Left ventricle myocardium inferior (tissue), 1 donor: ENCODE data around the gene SH3BGRL. TPM values are rescaled to one million over a fixed set of nuclear protein-coding genes. Genes with fewer than 3 reads are reported as not detected.
"Not testable (repeated sequence)": the region's sequence is repeated elsewhere in the genome, so short reads cannot be mapped to it uniquely, and the experiment has no call there.

ENCODE experiments used
- DNase-seq: peaks from one replicate; pipeline ENCODE4 v3.0.0-alpha.2; 2020
- H3K27ac ChIP-seq: fragments of 200-600 bp; replicated peaks from 2 replicates; pipeline ENCODE4 v1.8.0; 2021
- H3K27me3 ChIP-seq: fragments of 200-600 bp; 2 replicates; pipeline ENCODE4 v1.8.0; 2021; ENCODE audit warnings: low read depth
- H3K36me3 ChIP-seq: fragments of 200-600 bp; 2 replicates; pipeline ENCODE4 v1.8.0; 2021
- H3K4me1 ChIP-seq: fragments of 200-600 bp; 2 replicates; pipeline ENCODE4 v1.8.0; 2021
- H3K4me3 ChIP-seq: fragments of 200-600 bp; 2 replicates; pipeline ENCODE4 v1.8.0; 2021; ENCODE audit warnings: mild to moderate bottlenecking, moderate library complexity
- H3K9me3 ChIP-seq: fragments of 200-600 bp; replicated peaks from 2 replicates; pipeline ENCODE4 v1.8.0; 2021
- intact Hi-C: fragments of 100-400 bp; cut with micrococcal nuclease; formaldehyde crosslinking; loops from one replicate; pipeline ENCODE4 v1.11.0; 2022
- total RNA-seq: library from RNA; stranded (reverse); fragmentation: NEBNext Ultra II Directional; extraction: Animal tissue kit (Norgen Biotek cat#: 25700); gene quantifications from one replicate; pipeline ENCODE4 v1.2.1, GENCODE V29; 2021
- TF ChIP-seq, protein P1 (sequence below): fragments of 200-600 bp; IDR thresholded peaks from 2 replicates; pipeline ENCODE4 v1.8.0; 2021; ENCODE audit warnings: antibody characterized with exemption, mild to moderate bottlenecking, borderline replicate concordance
- donor health status: DM: no; HTN: yes; CAD: no; lungs with severe emphysema.

The SH3BGRL gene
- total RNA-seq, 1 donor from 2014 or later = 27.0 TPM

DNA sequence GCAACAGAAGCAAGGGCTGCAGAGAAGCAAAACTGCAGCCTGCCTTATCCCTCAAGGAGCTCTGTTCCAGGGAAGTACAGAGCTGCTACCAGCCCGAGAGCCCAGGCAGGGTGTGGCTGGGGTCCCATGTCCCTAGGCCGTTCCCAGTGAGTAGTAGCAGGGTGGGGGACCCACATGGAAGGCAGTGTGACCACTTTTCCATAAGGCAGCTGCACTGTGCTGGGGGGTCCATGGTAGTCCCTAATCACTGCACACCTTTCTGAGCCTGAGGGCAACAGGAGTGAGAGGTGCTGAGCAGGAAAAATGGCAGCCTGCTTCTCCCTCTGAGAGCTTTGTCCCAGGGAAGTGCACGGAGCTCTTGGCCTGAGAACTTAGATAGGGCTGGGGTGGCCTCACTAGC is 135.9 kb downstream of the SH3BGRL start:
- DNase-seq = no peak
- Histone ChIP-seq H3K27me3 (no peaks in the 10 kb centered on the region), H3K9me3 (peaks cover 9% of the 10 kb centered on the region), H3K4me3 (no peak overlapping the region), H3K4me1 (no peaks in the 10 kb centered on the region), H3K27ac (no peak overlapping the region), H3K36me3 (peaks cover 4% of the 10 kb centered on the region)
- intact Hi-C loops = no loop called here
- TF ChIP-seq, protein P1, sequence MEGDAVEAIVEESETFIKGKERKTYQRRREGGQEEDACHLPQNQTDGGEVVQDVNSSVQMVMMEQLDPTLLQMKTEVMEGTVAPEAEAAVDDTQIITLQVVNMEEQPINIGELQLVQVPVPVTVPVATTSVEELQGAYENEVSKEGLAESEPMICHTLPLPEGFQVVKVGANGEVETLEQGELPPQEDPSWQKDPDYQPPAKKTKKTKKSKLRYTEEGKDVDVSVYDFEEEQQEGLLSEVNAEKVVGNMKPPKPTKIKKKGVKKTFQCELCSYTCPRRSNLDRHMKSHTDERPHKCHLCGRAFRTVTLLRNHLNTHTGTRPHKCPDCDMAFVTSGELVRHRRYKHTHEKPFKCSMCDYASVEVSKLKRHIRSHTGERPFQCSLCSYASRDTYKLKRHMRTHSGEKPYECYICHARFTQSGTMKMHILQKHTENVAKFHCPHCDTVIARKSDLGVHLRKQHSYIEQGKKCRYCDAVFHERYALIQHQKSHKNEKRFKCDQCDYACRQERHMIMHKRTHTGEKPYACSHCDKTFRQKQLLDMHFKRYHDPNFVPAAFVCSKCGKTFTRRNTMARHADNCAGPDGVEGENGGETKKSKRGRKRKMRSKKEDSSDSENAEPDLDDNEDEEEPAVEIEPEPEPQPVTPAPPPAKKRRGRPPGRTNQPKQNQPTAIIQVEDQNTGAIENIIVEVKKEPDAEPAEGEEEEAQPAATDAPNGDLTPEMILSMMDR = no peak

DNA sequence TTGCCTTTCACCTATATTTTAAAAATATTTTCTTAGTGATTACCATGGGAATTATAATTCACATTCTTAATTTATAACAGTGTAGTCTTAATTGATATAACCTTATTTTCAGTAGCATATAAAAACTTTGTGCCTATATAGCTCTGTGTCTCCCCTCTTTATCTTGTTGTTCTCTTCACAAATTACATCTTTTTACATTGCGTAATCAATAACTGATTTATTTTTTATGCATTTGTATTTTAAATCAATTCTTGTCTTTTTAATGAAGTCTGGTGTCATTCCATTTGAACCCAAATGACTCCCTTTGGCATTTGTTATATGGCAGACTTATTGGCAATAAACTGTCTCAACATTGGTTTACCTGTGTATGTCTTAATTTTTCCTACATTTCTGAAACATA is 137.0 kb downstream of the SH3BGRL start:
- Histone ChIP-seq H3K27me3 (no peaks in the 10 kb centered on the region), H3K9me3 (peaks cover 9% of the 10 kb centered on the region), H3K27ac (no peak overlapping the region), H3K4me3 (no peak overlapping the region), H3K36me3 (peaks cover 4% of the 10 kb centered on the region), H3K4me1 (no peaks in the 10 kb centered on the region)
- intact Hi-C loops = no loop called here
- DNase-seq = no peak
- TF ChIP-seq, protein P1 = no peak

DNA sequence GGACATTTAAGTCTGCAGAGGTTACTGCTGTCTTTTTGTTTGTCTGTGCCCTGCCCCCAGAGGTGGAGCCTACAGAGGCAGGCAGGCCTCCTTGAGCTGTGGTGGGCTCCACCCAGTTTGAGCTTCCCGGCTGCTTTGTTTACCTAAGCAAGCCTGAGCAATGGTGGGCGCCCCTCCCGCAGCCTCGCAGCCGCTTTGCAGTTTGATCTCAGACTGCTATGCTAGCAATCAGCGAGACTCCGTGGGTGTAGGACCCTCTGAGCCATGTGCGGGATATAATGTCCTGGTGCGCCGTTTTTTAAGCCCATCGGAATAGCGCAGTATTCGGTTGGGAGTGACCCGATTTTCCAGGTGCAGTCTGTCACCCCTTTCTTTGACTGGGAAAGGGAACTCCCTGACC is 143.4 kb downstream of the SH3BGRL start:
- DNase-seq, intact Hi-C loops, H3K27me3 ChIP-seq, H3K9me3 ChIP-seq, H3K27ac ChIP-seq, H3K4me1 ChIP-seq, H3K36me3 ChIP-seq, H3K4me3 ChIP-seq: not testable (repeated sequence)

Other genes starting within 250 kb of the SH3BGRL start
- 3.1 TPM for gene HMGN5, start 189 bp upstream of the SH3BGRL start, total RNA-seq